ENCODE data around the gene CMKLR1.

DNA sequence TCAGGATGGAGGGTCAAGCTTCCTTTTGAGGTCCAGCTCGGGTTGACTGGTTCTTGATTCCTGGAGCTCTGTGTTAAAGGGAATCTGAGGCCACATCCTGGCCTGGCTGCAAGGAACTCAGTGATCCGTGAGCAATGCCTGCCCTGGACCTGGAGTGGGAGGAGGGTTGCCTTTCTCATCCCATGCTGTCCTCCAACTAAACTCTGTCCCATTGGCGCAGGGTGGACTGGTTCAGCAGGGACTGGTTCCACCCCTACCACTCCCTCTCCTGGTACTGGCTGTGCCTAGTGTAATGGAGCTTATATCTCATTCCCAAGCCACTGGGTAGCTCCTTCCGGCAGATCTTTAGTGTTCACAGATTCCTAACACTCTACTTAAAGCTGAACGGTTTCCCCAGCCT is 3.9 kb upstream of the CMKLR1 start:
- TF ChIP-seq CTCF (IDR thresholded peaks at IDR 0.05; ENCODE audit: borderline replicate concordance, extremely low read depth, low read length, poor library complexity, severe bottlenecking) (no peak), EZH2 (IDR thresholded peaks at IDR 0.05; ENCODE audit: borderline replicate concordance, low read depth, low read length, severe bottlenecking) (no peak)

Data from DND-41 (cell line).